ENCODE measurements around the gene PRDM7.
A peak's percentile ranks its signal among the peaks of the same experiment; 100 is the strongest.
"Not testable (repeated sequence)": the region's sequence is repeated elsewhere in the genome, so short reads cannot be mapped to it uniquely, and the experiment has no call there.

The PRDM7 gene

GRCh38 chr16:90077240-90077756, at the start of gene PRDM7:
Gene PRDM7, minus strand, starts transcription at chr16:90077331. Its CDS starts 1,421 bp downstream, at chr16:90075910.
- DNase-seq (ENCODE audit: low spot score), result peak; percentile 95

- DNase-seq (ENCODE audit: low spot score), result not testable (repeated sequence)
These were observed 44.7 kb upstream of the PRDM7 start for GRCh38 chr16:90121846-90122245.

- not testable (repeated sequence) for DNase-seq (ENCODE audit: low spot score)
These were observed 30.5 kb upstream of the PRDM7 start for GRCh38 chr16:90107617-90108016.

- not testable (repeated sequence) for DNase-seq (ENCODE audit: low spot score)
These were observed 29.9 kb upstream of the PRDM7 start for GRCh38 chr16:90107060-90107459.

GRCh38 chr16:90106271-90106670, 29.1 kb upstream of the PRDM7 start:
- DNase-seq (ENCODE audit: low spot score), result peak; percentile 6

- DNase-seq (ENCODE audit: low spot score), result not testable (repeated sequence)
These were observed 27.6 kb upstream of the PRDM7 start for GRCh38 chr16:90104725-90105124.

- DNase-seq (ENCODE audit: low spot score), result not testable (repeated sequence)
These were observed 25.2 kb upstream of the PRDM7 start for GRCh38 chr16:90102086-90102884.

GRCh38 chr16:90101332-90101731, 24.2 kb upstream of the PRDM7 start:
- not testable (repeated sequence) for DNase-seq (ENCODE audit: low spot score)

GRCh38 chr16:90100790-90101189, 23.7 kb upstream of the PRDM7 start:
- DNase-seq (ENCODE audit: low spot score), result not testable (repeated sequence)

- not testable (repeated sequence) for DNase-seq (ENCODE audit: low spot score)
These were observed 23.1 kb upstream of the PRDM7 start for GRCh38 chr16:90100229-90100628.

- not testable (repeated sequence) for DNase-seq (ENCODE audit: low spot score)
These were observed 21.8 kb upstream of the PRDM7 start for GRCh38 chr16:90098936-90099335.

- DNase-seq (ENCODE audit: low spot score), result not testable (repeated sequence)
These were observed 20.0 kb upstream of the PRDM7 start for GRCh38 chr16:90097010-90097684.

GRCh38 chr16:90094791-90095190, 17.7 kb upstream of the PRDM7 start:
- not testable (repeated sequence) for DNase-seq (ENCODE audit: low spot score)

- not testable (repeated sequence) for DNase-seq (ENCODE audit: low spot score)
These were observed 17.2 kb upstream of the PRDM7 start for GRCh38 chr16:90094296-90094695.

- not testable (repeated sequence) for DNase-seq (ENCODE audit: low spot score)
These were observed 16.7 kb upstream of the PRDM7 start for GRCh38 chr16:90093799-90094198.

GRCh38 chr16:90092781-90093180, 15.7 kb upstream of the PRDM7 start:
- not testable (repeated sequence) for DNase-seq (ENCODE audit: low spot score)

- no peak for DNase-seq (ENCODE audit: low spot score)
These were observed 7.3 kb upstream of the PRDM7 start for GRCh38 chr16:90084215-90084950.

GRCh38 chr16:90083139-90083538, 6.0 kb upstream of the PRDM7 start:
- DNase-seq (ENCODE audit: low spot score), result no peak

GRCh38 chr16:90081606-90081970, 4.5 kb upstream of the PRDM7 start:
- no peak for DNase-seq (ENCODE audit: low spot score)

GRCh38 chr16:90078579-90078895, 1.4 kb upstream of the PRDM7 start:
- no peak for DNase-seq (ENCODE audit: low spot score)

GRCh38 chr16:90077757-90078578, 837 bp upstream of the PRDM7 start:
- peak; percentile 49 for DNase-seq (ENCODE audit: low spot score)
